Karpas-422 (cell line): ENCODE data around the gene SLC7A9. TPM values are rescaled to one million over a fixed set of nuclear protein-coding genes. Genes with fewer than 3 reads are reported as not detected.
"Not testable (repeated sequence)": the region's sequence is repeated elsewhere in the genome, so short reads cannot be mapped to it uniquely, and the experiment has no call there.

Source experiments
- DNase-seq: peaks from one replicate; pipeline ENCODE4 v3.0.0-alpha.2; 2015
- H2AFZ ChIP-seq: fragments of 200-600 bp; sonication (generic); 2 replicates; pipeline ENCODE4 v1.6.1; 2014; ENCODE audit warnings: antibody characterized with exemption, low read length, mixed read lengths
- H3K27ac ChIP-seq: fragments of 200-600 bp; sonication (generic); 2 replicates; pipeline ENCODE4 v1.5.1; 2014; ENCODE audit warnings: mild to moderate bottlenecking, low read length, moderate library complexity
- H3K27me3 ChIP-seq: fragments of 200-600 bp; sonication (generic); 2 replicates; pipeline ENCODE4 v1.6.1; 2014; ENCODE audit warnings: low read length, mixed read lengths
- H3K36me3 ChIP-seq: fragments of 200-600 bp; sonication (generic); 2 replicates; pipeline ENCODE4 v1.6.1; 2014; ENCODE audit warnings: low read length, mixed read lengths; ENCODE audit not compliant: insufficient read depth
- H3K4me1 ChIP-seq: fragments of 200-600 bp; sonication (generic); 2 replicates; pipeline ENCODE4 v1.6.1; 2014; ENCODE audit warnings: mild to moderate bottlenecking, low read length, mixed read lengths
- H3K4me2 ChIP-seq: fragments of 200-600 bp; sonication (generic); 2 replicates; pipeline ENCODE4 v1.6.1; 2014; ENCODE audit warnings: low read length, low read depth, mild to moderate bottlenecking; ENCODE audit not compliant: poor library complexity, severe bottlenecking
- H3K4me3 ChIP-seq: fragments of 200-600 bp; sonication (generic); 2 replicates; pipeline ENCODE4 v1.5.1; 2014; ENCODE audit warnings: mild to moderate bottlenecking, antibody characterized with exemption, low read length, mixed read lengths
- H3K79me2 ChIP-seq: fragments of 200-600 bp; sonication (generic); 2 replicates; pipeline ENCODE4 v1.6.1; 2014; ENCODE audit warnings: mild to moderate bottlenecking, low read length, mixed read lengths
- H3K9ac ChIP-seq: fragments of 200-600 bp; sonication (generic); 2 replicates; pipeline ENCODE4 v1.6.0; 2014; ENCODE audit warnings: low read length
- H3K9me2 ChIP-seq: fragments of 200-600 bp; sonication (generic), shearing (Covaris generic); replicated peaks from 2 replicates; pipeline ENCODE4 v1.6.0; 2014; ENCODE audit warnings: mild to moderate bottlenecking, low read length, moderate library complexity; ENCODE audit not compliant: insufficient read depth
- H3K9me3 ChIP-seq: fragments of 300-700, 200-600 bp; sonication (generic); 2 replicates; pipeline ENCODE4 v1.6.1; 2014; ENCODE audit warnings: low read length, mixed read lengths
- H4K20me1 ChIP-seq: fragments of 200-600 bp; sonication (generic); 2 replicates; pipeline ENCODE4 v1.6.1; 2014; ENCODE audit warnings: mild to moderate bottlenecking, antibody characterized with exemption, low read length, low read depth; ENCODE audit not compliant: insufficient read depth
- total RNA-seq: library from RNA; depleted of rRNA; stranded (reverse); fragments of >200 nt; shearing (Covaris generic); gene quantifications from 2 replicates; pipeline ENCODE4 v1.2.3, GENCODE V29; 2014; ENCODE audit warnings: low replicate concordance

The SLC7A9 gene
- total RNA-seq, 1 experiment from 2014 or later = not detected

DNA sequence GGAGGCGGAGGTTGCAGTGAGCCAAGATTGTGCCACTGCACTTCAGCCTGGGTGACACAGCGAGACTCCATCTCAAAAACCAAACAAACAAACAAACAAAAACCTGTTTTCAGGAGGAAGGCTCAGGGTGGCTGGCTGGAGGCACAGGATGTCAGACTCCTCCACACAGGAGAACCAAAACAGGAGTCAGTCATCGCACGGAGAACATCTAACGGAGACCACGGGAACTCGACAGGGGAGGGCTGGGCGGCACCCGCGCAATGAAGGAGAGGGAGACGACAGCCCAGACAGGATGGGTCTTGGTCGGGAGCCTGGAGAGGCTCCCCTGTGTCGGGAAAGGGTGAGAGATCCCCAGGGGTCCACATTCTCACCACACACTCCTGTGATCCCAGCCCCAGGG is 20.8 kb upstream of the SLC7A9 start:
- Histone ChIP-seq H3K4me1 (no peaks in the 10 kb centered on the region), H2AFZ (no peak overlapping the region), H4K20me1 (no peaks in the 10 kb centered on the region), H3K27me3 (no peaks in the 10 kb centered on the region), H3K4me2 (no peak overlapping the region), H3K9me3 (peaks cover 7% of the 10 kb centered on the region), H3K4me3 (no peak overlapping the region), H3K27ac (no peak overlapping the region), H3K9me2 (no peaks in the 10 kb centered on the region), H3K36me3 (no peaks in the 10 kb centered on the region), H3K79me2 (no peaks in the 10 kb centered on the region), H3K9ac (no peak overlapping the region)
- no peak for DNase-seq

DNA sequence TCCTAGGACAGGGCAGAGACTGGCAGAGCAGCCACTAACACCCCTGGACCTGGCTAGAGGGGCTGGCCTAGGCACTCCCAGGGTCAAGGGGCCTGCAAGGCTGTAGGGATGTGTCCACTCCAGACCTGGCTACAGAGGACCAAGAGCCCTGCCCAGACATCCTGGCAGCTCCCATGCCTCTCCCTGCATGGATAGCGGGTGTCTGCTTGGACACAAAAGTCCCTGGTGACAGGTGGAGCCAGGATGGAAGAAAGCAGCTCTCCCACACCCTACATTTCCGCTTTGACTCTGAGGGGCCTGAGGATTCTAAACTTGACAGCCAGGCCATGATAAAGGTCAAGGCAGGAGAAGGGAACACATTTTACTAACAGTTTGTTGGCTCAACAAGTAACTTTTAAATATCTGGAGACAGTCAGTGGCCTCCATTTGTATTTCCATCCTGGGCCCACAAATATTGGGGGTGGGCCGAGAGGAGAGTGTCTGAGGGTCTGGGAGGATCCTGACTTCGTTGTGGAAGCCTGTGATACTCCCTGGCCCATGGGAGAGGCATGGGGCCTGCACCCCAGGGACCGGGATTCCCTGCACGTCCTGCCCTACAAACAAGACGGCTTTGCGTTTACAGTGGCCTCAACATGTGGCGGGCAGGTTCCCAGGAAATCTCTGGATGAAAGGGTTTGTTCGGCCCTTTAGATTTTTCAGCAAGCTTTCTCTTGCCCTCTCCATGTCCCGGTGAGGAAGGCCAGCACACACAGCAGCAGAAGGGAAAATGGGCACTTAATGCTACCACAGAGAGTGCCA is 19.8 kb upstream of the SLC7A9 start:
- Histone ChIP-seq H2AFZ (no peak overlapping the region), H3K4me3 (no peak overlapping the region), H3K9me3 (peaks cover 7% of the 10 kb centered on the region), H3K4me1 (no peaks in the 10 kb centered on the region), H3K9ac (no peak overlapping the region), H3K27ac (no peak overlapping the region), H3K79me2 (no peaks in the 10 kb centered on the region), H3K4me2 (no peak overlapping the region), H3K9me2 (no peaks in the 10 kb centered on the region), H4K20me1 (no peaks in the 10 kb centered on the region), H3K36me3 (no peaks in the 10 kb centered on the region), H3K27me3 (no peaks in the 10 kb centered on the region)
- DNase-seq = no peak

DNA sequence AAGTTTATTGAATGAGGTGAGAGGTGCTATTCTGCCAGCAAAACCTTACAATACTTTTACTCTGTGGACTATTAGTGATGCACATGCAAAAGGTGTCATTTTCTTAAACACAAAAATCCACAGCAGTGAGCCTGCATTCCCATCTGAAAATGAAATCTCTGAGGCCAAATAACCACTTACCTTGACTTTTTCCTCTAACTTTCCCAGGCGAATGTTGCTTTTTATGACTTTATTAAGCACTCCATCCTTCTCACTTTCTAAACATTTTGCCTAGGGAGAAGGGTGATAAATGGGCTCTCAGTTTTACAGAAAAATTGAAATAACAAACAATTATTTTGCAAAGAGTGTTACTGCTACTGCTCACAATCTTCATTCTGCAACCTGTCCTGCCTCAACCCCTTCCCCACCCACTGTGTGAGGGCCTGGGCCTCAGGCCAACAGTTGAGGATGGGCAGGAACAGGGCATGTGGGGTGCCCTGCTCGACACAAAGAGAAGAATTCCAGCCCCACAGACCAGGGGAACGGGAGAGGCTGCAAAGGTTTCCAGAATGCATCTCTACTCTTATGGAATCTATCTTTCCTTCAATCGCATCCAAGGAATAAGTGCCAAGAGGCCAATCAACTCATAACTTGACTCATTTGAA is 18.1 kb upstream of the SLC7A9 start:
- Histone ChIP-seq H3K79me2 (no peaks in the 10 kb centered on the region), H3K9me3 (peaks cover 6% of the 10 kb centered on the region), H3K27ac (no peak overlapping the region), H2AFZ (no peak overlapping the region), H3K4me2 (no peak overlapping the region), H4K20me1 (no peaks in the 10 kb centered on the region), H3K27me3 (no peaks in the 10 kb centered on the region), H3K9me2 (no peaks in the 10 kb centered on the region), H3K4me3 (no peak overlapping the region), H3K36me3 (no peaks in the 10 kb centered on the region), H3K4me1 (no peaks in the 10 kb centered on the region), H3K9ac (no peak overlapping the region)
- DNase-seq = no peak

- no peaks in the 10 kb centered on the region for H3K27me3 ChIP-seq
- H3K36me3 ChIP-seq = no peaks in the 10 kb centered on the region
- H3K9ac ChIP-seq = no peak overlapping the region
- no peak overlapping the region for H2AFZ ChIP-seq
- H3K4me1 ChIP-seq = no peaks in the 10 kb centered on the region
- H3K4me3 ChIP-seq = no peak overlapping the region
- no peaks in the 10 kb centered on the region for H3K79me2 ChIP-seq
- no peak overlapping the region for H3K27ac ChIP-seq
- no peak overlapping the region for H3K4me2 ChIP-seq
- H3K9me2 ChIP-seq = no peaks in the 10 kb centered on the region
- H4K20me1 ChIP-seq = no peaks in the 10 kb centered on the region
- peaks cover 4% of the 10 kb centered on the region; the same call in 1 of the 2 replicates for H3K9me3 ChIP-seq
- no peak for DNase-seq
Measured at GRCh38 chr19:32886241-32886640, 16.7 kb upstream of the SLC7A9 start.

DNA sequence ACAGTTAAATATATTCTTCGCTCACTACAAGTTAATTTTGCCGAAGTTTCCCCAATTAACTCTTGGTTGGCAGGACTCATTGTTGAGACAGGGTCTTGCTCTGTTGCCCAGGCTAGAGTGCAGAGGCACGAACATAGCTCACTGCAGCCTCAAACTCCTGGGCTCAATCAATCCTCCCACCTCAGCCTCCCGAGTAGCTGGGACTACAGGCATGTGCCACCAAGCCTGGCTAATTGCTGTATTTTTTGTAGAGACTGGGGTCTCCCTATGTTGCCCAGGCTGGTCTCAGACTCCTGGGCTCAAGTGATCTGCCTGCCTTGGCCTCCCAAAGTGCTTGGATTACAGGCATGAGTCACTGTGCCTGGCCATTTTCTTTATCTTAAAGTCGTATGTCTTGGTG is 15.7 kb upstream of the SLC7A9 start:
- not testable (repeated sequence) for H3K9me2 ChIP-seq, H3K27me3 ChIP-seq, H3K9ac ChIP-seq, H3K79me2 ChIP-seq, H3K9me3 ChIP-seq, DNase-seq, H3K4me1 ChIP-seq, H3K4me2 ChIP-seq, H3K4me3 ChIP-seq, H4K20me1 ChIP-seq, H3K36me3 ChIP-seq, H3K27ac ChIP-seq, H2AFZ ChIP-seq

- Histone ChIP-seq H3K79me2 (no peaks in the 10 kb centered on the region), H3K27ac (no peak overlapping the region), H4K20me1 (no peaks in the 10 kb centered on the region), H3K9me3 (no peaks in the 10 kb centered on the region), H3K4me3 (no peak overlapping the region), H3K4me2 (no peak overlapping the region), H3K27me3 (no peaks in the 10 kb centered on the region), H3K4me1 (no peaks in the 10 kb centered on the region), H2AFZ (no peak overlapping the region), H3K36me3 (no peaks in the 10 kb centered on the region), H3K9me2 (no peaks in the 10 kb centered on the region), H3K9ac (no peak overlapping the region)
- no peak for DNase-seq
Measured at GRCh38 chr19:32881766-32882165, 12.2 kb upstream of the SLC7A9 start.

GRCh38 chr19:32880622-32881021 is 11.1 kb upstream of the SLC7A9 start:
- no peaks in the 10 kb centered on the region for H3K9me2 ChIP-seq
- no peaks in the 10 kb centered on the region for H3K9me3 ChIP-seq
- no peak overlapping the region for H3K9ac ChIP-seq
- H3K27ac ChIP-seq = no peak overlapping the region
- no peaks in the 10 kb centered on the region for H3K4me1 ChIP-seq
- H3K27me3 ChIP-seq = no peaks in the 10 kb centered on the region
- H3K79me2 ChIP-seq = no peaks in the 10 kb centered on the region
- no peak for DNase-seq
- no peak overlapping the region for H3K4me3 ChIP-seq
- no peaks in the 10 kb centered on the region for H4K20me1 ChIP-seq
- no peaks in the 10 kb centered on the region for H3K36me3 ChIP-seq
- H2AFZ ChIP-seq = no peak overlapping the region
- H3K4me2 ChIP-seq = no peak overlapping the region

GRCh38 chr19:32879741-32880140 is 10.2 kb upstream of the SLC7A9 start:
- Histone ChIP-seq H3K4me3 (no peak overlapping the region), H3K9ac (no peak overlapping the region), H3K4me2 (no peak overlapping the region), H3K9me3 (no peaks in the 10 kb centered on the region), H3K27ac (no peak overlapping the region), H2AFZ (no peak overlapping the region), H4K20me1 (no peaks in the 10 kb centered on the region), H3K79me2 (no peaks in the 10 kb centered on the region), H3K27me3 (no peaks in the 10 kb centered on the region), H3K9me2 (no peaks in the 10 kb centered on the region), H3K36me3 (no peaks in the 10 kb centered on the region), H3K4me1 (no peaks in the 10 kb centered on the region)
- no peak for DNase-seq
